GM21723 (cell line): Measurements from ENCODE around the gene TTC21B.

ENCODE experiments used
- ATAC-seq: cut with Tn5 transposase; IDR thresholded peaks from one replicate; pipeline ENCODE4 v1.9.1; 2021; ENCODE audit warnings: mild to moderate bottlenecking, moderate library complexity; ENCODE audit not compliant: unreplicated experiment

The TTC21B gene

GRCh38 chr2:165927353-165927752, 26.2 kb downstream of the TTC21B start:
- no peak for ATAC-seq

GRCh38 chr2:165924946-165925345, 28.6 kb downstream of the TTC21B start:
- ATAC-seq = no peak

- no peak for ATAC-seq
These were observed 32.8 kb downstream of the TTC21B start for GRCh38 chr2:165920748-165921147.

GRCh38 chr2:165913636-165914035, 39.9 kb downstream of the TTC21B start:
- ATAC-seq = no peak

- ATAC-seq = no peak
These were observed 41.6 kb downstream of the TTC21B start for GRCh38 chr2:165911981-165912380.

GRCh38 chr2:165911231-165911630, 42.3 kb downstream of the TTC21B start:
- no peak for ATAC-seq

GRCh38 chr2:165909466-165909865, 44.1 kb downstream of the TTC21B start:
- no peak for ATAC-seq

- no peak for ATAC-seq
These were observed 47.7 kb downstream of the TTC21B start for GRCh38 chr2:165905854-165906253.

- ATAC-seq = no peak
These were observed 48.3 kb downstream of the TTC21B start for GRCh38 chr2:165905269-165905668.

GRCh38 chr2:165904432-165904831, 49.1 kb downstream of the TTC21B start:
- ATAC-seq = no peak

GRCh38 chr2:165903406-165903805, 50.2 kb downstream of the TTC21B start:
- ATAC-seq = no peak

GRCh38 chr2:165902934-165903333, 50.6 kb downstream of the TTC21B start:
- no peak for ATAC-seq

GRCh38 chr2:165901620-165902298, 51.8 kb downstream of the TTC21B start:
- no peak for ATAC-seq

GRCh38 chr2:165899311-165899710, 54.3 kb downstream of the TTC21B start:
- no peak for ATAC-seq

GRCh38 chr2:165898381-165898780, 55.2 kb downstream of the TTC21B start:
- ATAC-seq = no peak

- ATAC-seq = no peak
These were observed 55.9 kb downstream of the TTC21B start for GRCh38 chr2:165897726-165898125.

- ATAC-seq = no peak
These were observed 56.5 kb downstream of the TTC21B start for GRCh38 chr2:165897074-165897473.

- peak; percentile 90 for ATAC-seq
These were observed 57.6 kb downstream of the TTC21B start for GRCh38 chr2:165895974-165896373.

GRCh38 chr2:165893556-165893955, 60.0 kb downstream of the TTC21B start:
- no peak for ATAC-seq

GRCh38 chr2:165892526-165892925, 61.0 kb downstream of the TTC21B start:
- no peak for ATAC-seq

- no peak for ATAC-seq
These were observed 61.6 kb downstream of the TTC21B start for GRCh38 chr2:165891943-165892342.

GRCh38 chr2:165891345-165891744, 62.2 kb downstream of the TTC21B start:
- no peak for ATAC-seq

- ATAC-seq = no peak
These were observed 63.8 kb downstream of the TTC21B start for GRCh38 chr2:165889798-165890197.
